Skin of body (tissue), 2 donors: ENCODE data around the gene SHISAL2A. TPM values are rescaled to one million over a fixed set of nuclear protein-coding genes. Genes with fewer than 3 reads are reported as not detected.

Source experiments
- DNase-seq: peaks from one replicate; lab custom pipeline; 2025; lab: John Stamatoyannopoulos, UW
- total RNA-seq: library from RNA; depleted of rRNA; stranded (reverse); fragments of >200 nt; gene quantifications from one replicate; pipeline ENCODE4 v1.2.3, GENCODE V29; 2014

SHISAL2A gene
- total RNA-seq, 1 donor from 2014 or later = 0.49 TPM

- no peak for DNase-seq
Observed at GRCh38 chr1:52659356-52659755, 26.4 kb downstream of the SHISAL2A start.

GRCh38 chr1:52659851-52660596 lies 27.1 kb downstream of the SHISAL2A start:
- no peak for DNase-seq

GRCh38 chr1:52660807-52661206 lies 27.8 kb downstream of the SHISAL2A start:
- no peak for DNase-seq

- no peak for DNase-seq
Observed at GRCh38 chr1:52662645-52663313, 29.8 kb downstream of the SHISAL2A start.

GRCh38 chr1:52663716-52664115 lies 30.7 kb downstream of the SHISAL2A start:
- DNase-seq = peak; percentile 62

- peak; percentile 85 for DNase-seq
Observed at GRCh38 chr1:52665006-52665941, 32.3 kb downstream of the SHISAL2A start.

GRCh38 chr1:52667290-52667689 lies 34.3 kb downstream of the SHISAL2A start:
- DNase-seq = no peak

GRCh38 chr1:52667984-52668383 lies 35.0 kb downstream of the SHISAL2A start:
- DNase-seq = no peak

- DNase-seq = no peak
Observed at GRCh38 chr1:52668711-52669110, 35.7 kb downstream of the SHISAL2A start.

GRCh38 chr1:52669696-52670095 lies 36.7 kb downstream of the SHISAL2A start:
- DNase-seq = no peak

- DNase-seq = no peak
Observed at GRCh38 chr1:52670604-52671003, 37.6 kb downstream of the SHISAL2A start.

GRCh38 chr1:52672946-52673345 lies 40.0 kb downstream of the SHISAL2A start:
- DNase-seq = no peak

GRCh38 chr1:52673513-52673912 lies 40.5 kb downstream of the SHISAL2A start:
- no peak for DNase-seq

- DNase-seq = no peak
Observed at GRCh38 chr1:52674497-52675384, 41.8 kb downstream of the SHISAL2A start.

GRCh38 chr1:52676249-52676903 lies 43.4 kb downstream of the SHISAL2A start:
- DNase-seq = no peak

- DNase-seq = no peak
Observed at GRCh38 chr1:52677076-52677806, 44.3 kb downstream of the SHISAL2A start.

GRCh38 chr1:52679048-52679447 lies 46.1 kb downstream of the SHISAL2A start:
- no peak for DNase-seq

GRCh38 chr1:52679498-52679897 lies 46.5 kb downstream of the SHISAL2A start:
- DNase-seq = no peak

GRCh38 chr1:52680353-52680752 lies 47.4 kb downstream of the SHISAL2A start:
- DNase-seq = no peak

GRCh38 chr1:52681136-52681535 lies 48.2 kb downstream of the SHISAL2A start:
- DNase-seq = no peak
